Measurements from ENCODE around the gene PITPNM1. TPM values are rescaled to one million over a fixed set of nuclear protein-coding genes. Genes with fewer than 3 reads are reported as not detected.

The PITPNM1 gene
- total and polyA plus RNA-seq, 2 of the 13 experiments (the other 11 are each of a cell fraction or from before 2014, with no cell fraction given): 8.2 to 8.5 TPM

DNA sequence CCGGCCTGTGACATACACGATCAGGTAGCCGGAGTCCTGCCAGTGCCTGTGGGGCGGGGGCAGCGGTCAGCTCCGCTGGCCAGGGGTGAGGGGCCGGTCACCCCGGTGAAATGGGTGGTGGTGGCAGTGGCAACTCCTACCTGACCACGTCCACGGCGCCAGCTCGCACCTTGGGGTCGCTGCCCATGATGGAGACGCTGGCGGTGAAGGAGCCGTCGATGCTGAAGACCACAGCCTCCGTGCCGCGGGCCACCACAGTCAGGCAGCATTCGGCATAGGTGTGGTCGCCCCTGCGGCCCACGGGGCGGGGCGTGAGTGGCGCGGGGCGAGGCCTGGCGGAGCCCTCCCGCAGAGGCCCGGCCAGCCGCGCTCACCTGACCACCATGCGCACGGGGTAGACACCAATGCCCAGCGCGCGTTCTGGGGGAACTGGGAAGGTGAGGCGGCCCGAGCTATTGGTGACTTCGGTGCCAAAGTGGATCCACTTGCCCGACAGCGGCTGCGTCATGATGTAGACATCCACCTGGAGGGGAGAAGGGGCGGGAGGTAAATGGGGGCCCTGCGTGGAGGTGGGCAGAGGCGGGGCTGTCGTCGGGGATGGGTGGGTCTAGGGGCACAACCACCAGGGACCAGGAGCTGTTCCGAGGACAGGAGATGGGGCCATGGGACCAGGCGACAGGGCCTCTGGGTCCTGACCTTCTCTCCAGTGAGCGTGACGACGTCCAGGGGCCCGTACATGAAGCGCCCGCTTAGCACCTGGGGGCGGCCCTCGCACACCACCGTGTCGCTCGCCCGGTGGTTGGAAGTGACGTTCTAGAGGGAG is 11.4 kb downstream of the PITPNM1 start:
- Histone ChIP-seq H3K4me1 (ENCODE audit: insufficient read depth, low read length) (no peaks in the 10 kb centered on the region), H3K4me3 (replicated peaks in 1 of 3; ENCODE audit: insufficient read depth in 1 of 3, low read depth in 2 of 3, low read length in 3 of 3) (no peak overlapping the region), H4K20me1 (ENCODE audit: insufficient read depth, low read length) (no peaks in the 10 kb centered on the region), H3K27me3 (ENCODE audit: control insufficient read depth in 1 of 2, insufficient read depth in 2 of 2, low read length in 2 of 2) (no peaks in the 10 kb centered on the region), H2AFZ (ENCODE audit: low read length) (no peak overlapping the region), H3K79me2 (ENCODE audit: insufficient read depth, low read length) (no peaks in the 10 kb centered on the region), H3K9me3 (ENCODE audit: low read length) (no peaks in the 10 kb centered on the region), H3K9ac (ENCODE audit: insufficient read depth, low read depth, low read length) (no peak overlapping the region), H3K36me3 (replicated peaks in 1 of 2; ENCODE audit: control insufficient read depth in 1 of 2, insufficient read depth in 2 of 2, low read length in 2 of 2) (peaks cover 3 to 14% of the 10 kb centered on the region in 2 experiments; a peak in 4 of 5 replicates), H3K4me2 (ENCODE audit: low read depth, low read length) (no peak overlapping the region), H3K27ac (ENCODE audit: extremely low read length, insufficient read depth, low read length) (no peak overlapping the region)
- TF ChIP-seq ADNP (CRISPR knock-in tag; IDR thresholded peaks at IDR 0.05) (no peak), ZNF232 (CRISPR knock-in tag; IDR thresholded peaks at IDR 0.05; ENCODE audit: borderline replicate concordance) (no peak)
- TF ChIP-seq, protein P1, sequence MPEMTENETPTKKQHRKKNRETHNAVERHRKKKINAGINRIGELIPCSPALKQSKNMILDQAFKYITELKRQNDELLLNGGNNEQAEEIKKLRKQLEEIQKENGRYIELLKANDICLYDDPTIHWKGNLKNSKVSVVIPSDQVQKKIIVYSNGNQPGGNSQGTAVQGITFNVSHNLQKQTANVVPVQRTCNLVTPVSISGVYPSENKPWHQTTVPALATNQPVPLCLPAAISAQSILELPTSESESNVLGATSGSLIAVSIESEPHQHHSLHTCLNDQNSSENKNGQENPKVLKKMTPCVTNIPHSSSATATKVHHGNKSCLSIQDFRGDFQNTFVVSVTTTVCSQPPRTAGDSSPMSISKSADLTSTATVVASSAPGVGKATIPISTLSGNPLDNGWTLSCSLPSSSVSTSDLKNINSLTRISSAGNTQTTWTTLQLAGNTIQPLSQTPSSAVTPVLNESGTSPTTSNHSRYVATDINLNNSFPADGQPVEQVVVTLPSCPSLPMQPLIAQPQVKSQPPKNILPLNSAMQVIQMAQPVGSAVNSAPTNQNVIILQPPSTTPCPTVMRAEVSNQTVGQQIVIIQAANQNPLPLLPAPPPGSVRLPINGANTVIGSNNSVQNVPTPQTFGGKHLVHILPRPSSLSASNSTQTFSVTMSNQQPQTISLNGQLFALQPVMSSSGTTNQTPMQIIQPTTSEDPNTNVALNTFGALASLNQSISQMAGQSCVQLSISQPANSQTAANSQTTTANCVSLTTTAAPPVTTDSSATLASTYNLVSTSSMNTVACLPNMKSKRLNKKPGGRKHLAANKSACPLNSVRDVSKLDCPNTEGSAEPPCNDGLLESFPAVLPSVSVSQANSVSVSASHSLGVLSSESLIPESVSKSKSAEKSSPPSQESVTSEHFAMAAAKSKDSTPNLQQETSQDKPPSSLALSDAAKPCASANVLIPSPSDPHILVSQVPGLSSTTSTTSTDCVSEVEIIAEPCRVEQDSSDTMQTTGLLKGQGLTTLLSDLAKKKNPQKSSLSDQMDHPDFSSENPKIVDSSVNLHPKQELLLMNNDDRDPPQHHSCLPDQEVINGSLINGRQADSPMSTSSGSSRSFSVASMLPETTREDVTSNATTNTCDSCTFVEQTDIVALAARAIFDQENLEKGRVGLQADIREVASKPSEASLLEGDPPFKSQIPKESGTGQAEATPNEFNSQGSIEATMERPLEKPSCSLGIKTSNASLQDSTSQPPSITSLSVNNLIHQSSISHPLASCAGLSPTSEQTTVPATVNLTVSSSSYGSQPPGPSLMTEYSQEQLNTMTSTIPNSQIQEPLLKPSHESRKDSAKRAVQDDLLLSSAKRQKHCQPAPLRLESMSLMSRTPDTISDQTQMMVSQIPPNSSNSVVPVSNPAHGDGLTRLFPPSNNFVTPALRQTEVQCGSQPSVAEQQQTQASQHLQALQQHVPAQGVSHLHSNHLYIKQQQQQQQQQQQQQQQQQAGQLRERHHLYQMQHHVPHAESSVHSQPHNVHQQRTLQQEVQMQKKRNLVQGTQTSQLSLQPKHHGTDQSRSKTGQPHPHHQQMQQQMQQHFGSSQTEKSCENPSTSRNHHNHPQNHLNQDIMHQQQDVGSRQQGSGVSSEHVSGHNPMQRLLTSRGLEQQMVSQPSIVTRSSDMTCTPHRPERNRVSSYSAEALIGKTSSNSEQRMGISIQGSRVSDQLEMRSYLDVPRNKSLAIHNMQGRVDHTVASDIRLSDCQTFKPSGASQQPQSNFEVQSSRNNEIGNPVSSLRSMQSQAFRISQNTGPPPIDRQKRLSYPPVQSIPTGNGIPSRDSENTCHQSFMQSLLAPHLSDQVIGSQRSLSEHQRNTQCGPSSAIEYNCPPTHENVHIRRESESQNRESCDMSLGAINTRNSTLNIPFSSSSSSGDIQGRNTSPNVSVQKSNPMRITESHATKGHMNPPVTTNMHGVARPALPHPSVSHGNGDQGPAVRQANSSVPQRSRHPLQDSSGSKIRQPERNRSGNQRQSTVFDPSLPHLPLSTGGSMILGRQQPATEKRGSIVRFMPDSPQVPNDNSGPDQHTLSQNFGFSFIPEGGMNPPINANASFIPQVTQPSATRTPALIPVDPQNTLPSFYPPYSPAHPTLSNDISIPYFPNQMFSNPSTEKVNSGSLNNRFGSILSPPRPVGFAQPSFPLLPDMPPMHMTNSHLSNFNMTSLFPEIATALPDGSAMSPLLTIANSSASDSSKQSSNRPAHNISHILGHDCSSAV (CRISPR knock-in tag; IDR thresholded peaks at IDR 0.05; ENCODE audit: borderline replicate concordance): no peak
- TF ChIP-seq, protein P2, sequence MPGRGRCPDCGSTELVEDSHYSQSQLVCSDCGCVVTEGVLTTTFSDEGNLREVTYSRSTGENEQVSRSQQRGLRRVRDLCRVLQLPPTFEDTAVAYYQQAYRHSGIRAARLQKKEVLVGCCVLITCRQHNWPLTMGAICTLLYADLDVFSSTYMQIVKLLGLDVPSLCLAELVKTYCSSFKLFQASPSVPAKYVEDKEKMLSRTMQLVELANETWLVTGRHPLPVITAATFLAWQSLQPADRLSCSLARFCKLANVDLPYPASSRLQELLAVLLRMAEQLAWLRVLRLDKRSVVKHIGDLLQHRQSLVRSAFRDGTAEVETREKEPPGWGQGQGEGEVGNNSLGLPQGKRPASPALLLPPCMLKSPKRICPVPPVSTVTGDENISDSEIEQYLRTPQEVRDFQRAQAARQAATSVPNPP (CRISPR knock-in tag; IDR thresholded peaks at IDR 0.05): no peak
- ChIA-PET CTCF (ENCODE audit: low intra/inter-chr PET ratio, low total read pairs) (no interaction called here), POLR2A (no interaction called here)
- no peak for DNase-seq (ENCODE audit: low spot score)
- intact Hi-C loops (cut with micrococcal nuclease; ENCODE audit: unreplicated experiment): no loop called here
- in situ Hi-C loops (cut with HindIII; ENCODE audit: extremely low pct_ligation_motif_present, low pct_unique_long_range_greater_than_20kb): no loop called here
- no peak for FAIRE-seq
- BruUV-seq (replicated peaks): no TSS peak
- 98% methylated on average over 39 of the region's 65 CpGs for WGBS (ENCODE audit: low lambda C conversion rate)
- no peak for ATAC-seq

Data from HepG2 (cell line).